Superior temporal gyrus (tissue), 1 donor: ENCODE measurements around the gene SMURF1.

Source experiments
- DNase-seq: peaks from one replicate; pipeline ENCODE4 v3.0.0-alpha.2; 2016; ENCODE audit errors: extremely low spot score

The SMURF1 gene

GRCh38 chr7:99029466-99030435 is 114.2 kb downstream of the SMURF1 start:
- no peak for DNase-seq

GRCh38 chr7:99028261-99028973 is 115.5 kb downstream of the SMURF1 start:
- no peak for DNase-seq

GRCh38 chr7:99027841-99028240 is 116.1 kb downstream of the SMURF1 start:
- no peak for DNase-seq

- DNase-seq: no peak
These were observed 116.7 kb downstream of the SMURF1 start for GRCh38 chr7:99027241-99027640.

- DNase-seq: no peak
These were observed 119.8 kb downstream of the SMURF1 start for GRCh38 chr7:99024066-99024465.

GRCh38 chr7:99021941-99022560 is 121.9 kb downstream of the SMURF1 start:
- DNase-seq: no peak

GRCh38 chr7:99020413-99020715 is 123.5 kb downstream of the SMURF1 start:
- DNase-seq: no peak

GRCh38 chr7:99019523-99020412 is 124.1 kb downstream of the SMURF1 start:
- DNase-seq: no peak

GRCh38 chr7:99016196-99016595 is 127.7 kb downstream of the SMURF1 start:
- no peak for DNase-seq

GRCh38 chr7:99014113-99014985 is 129.6 kb downstream of the SMURF1 start:
- no peak for DNase-seq

- no peak for DNase-seq
These were observed 130.4 kb downstream of the SMURF1 start for GRCh38 chr7:99013266-99014112.

GRCh38 chr7:99012722-99013121 is 131.2 kb downstream of the SMURF1 start:
- no peak for DNase-seq

- DNase-seq: no peak
These were observed 132.1 kb downstream of the SMURF1 start for GRCh38 chr7:99011706-99012404.

- no peak for DNase-seq
These were observed 132.6 kb downstream of the SMURF1 start for GRCh38 chr7:99011341-99011705.

- DNase-seq: no peak
These were observed 133.6 kb downstream of the SMURF1 start for GRCh38 chr7:99010281-99010680.

- no peak for DNase-seq
These were observed 134.9 kb downstream of the SMURF1 start for GRCh38 chr7:99008921-99009530.

GRCh38 chr7:99008181-99008631 is 135.7 kb downstream of the SMURF1 start:
- DNase-seq: no peak

- DNase-seq: no peak
These were observed 137.0 kb downstream of the SMURF1 start for GRCh38 chr7:99006739-99007424.
